Measurements from ENCODE around the gene CUL4A.
"Not testable (repeated sequence)": the region's sequence is repeated elsewhere in the genome, so short reads cannot be mapped to it uniquely, and the experiment has no call there.

Gene CUL4A

DNA sequence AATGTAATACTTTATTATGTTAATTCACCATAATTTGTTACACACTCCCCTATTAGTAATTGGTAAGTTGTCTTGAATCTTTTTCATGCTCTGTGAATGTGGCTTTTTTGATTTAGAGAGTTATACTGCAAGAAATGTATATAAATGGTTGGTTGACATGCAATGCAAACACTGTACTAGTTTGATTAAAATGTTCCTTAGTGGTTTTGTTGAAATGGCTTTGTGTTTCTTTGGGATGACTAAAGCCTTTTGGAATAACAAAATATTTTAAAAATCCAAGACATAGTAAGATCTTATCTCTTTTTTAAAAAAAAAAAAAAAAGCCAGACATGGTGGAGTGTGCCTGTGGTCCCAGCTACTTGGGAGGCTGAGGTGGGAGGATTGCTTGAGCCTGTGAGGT, 98.1 kb downstream of the CUL4A start:
- no peak overlapping the region for H3K9ac ChIP-seq (ENCODE audit: low read length in 2 of 2)
- no peaks in the 10 kb centered on the region for H3K9me3 ChIP-seq (ENCODE audit: control insufficient read depth in 2 of 2, low read length in 2 of 2)
- H3K4me3 ChIP-seq (ENCODE audit: low read length in 2 of 2), result no peak overlapping the region
- H3K4me1 ChIP-seq (ENCODE audit: control insufficient read depth, insufficient read depth, low read length), result no peaks in the 10 kb centered on the region
- peaks cover 19 to 23% of the 10 kb centered on the region in 2 donors for H3K36me3 ChIP-seq (ENCODE audit: control insufficient read depth in 2 of 2, insufficient read depth in 2 of 2, low read length in 2 of 2)
- H3K27ac ChIP-seq (ENCODE audit: low read length), result no peak overlapping the region
- H3K27me3 ChIP-seq (ENCODE audit: control insufficient read depth in 1 of 2, insufficient read depth in 2 of 2, low read length in 2 of 2), result no peaks in the 10 kb centered on the region

GRCh38 chr13:113309473-113309872, 100.1 kb downstream of the CUL4A start:
- no peak overlapping the region for H3K4me3 ChIP-seq (ENCODE audit: low read length in 2 of 2)
- peaks cover 22 to 26% of the 10 kb centered on the region in 2 donors for H3K36me3 ChIP-seq (ENCODE audit: control insufficient read depth in 2 of 2, insufficient read depth in 2 of 2, low read length in 2 of 2)
- H3K4me1 ChIP-seq (ENCODE audit: control insufficient read depth, insufficient read depth, low read length), result no peaks in the 10 kb centered on the region
- H3K27me3 ChIP-seq (ENCODE audit: control insufficient read depth in 1 of 2, insufficient read depth in 2 of 2, low read length in 2 of 2), result no peaks in the 10 kb centered on the region
- H3K9ac ChIP-seq (ENCODE audit: low read length in 2 of 2), result no peak overlapping the region
- no peaks in the 10 kb centered on the region for H3K9me3 ChIP-seq (ENCODE audit: control insufficient read depth in 2 of 2, low read length in 2 of 2)
- H3K27ac ChIP-seq (ENCODE audit: low read length), result no peak overlapping the region

DNA sequence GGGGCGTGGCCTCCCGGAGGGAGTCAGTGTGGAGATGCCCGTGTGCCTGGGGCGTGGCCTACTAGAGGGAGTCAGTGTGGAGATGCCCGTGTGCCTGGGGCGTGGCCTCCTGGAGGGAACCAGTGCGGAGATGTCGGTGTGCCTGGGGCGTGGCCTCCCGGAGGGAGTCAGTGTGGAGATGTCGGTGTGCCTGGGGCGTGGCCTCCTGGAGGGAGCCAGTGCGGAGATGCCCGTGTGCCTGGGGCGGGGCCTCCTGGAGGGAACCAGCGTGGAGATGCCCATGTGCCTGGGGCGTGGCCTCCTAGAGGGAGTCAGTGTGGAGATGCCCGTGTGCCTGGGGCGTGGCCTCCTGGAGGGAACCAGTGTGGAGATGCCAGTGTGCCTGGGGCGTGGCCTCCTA, 104.7 kb downstream of the CUL4A start:
- not testable (repeated sequence) for H3K27me3 ChIP-seq (ENCODE audit: control insufficient read depth in 1 of 2, insufficient read depth in 2 of 2, low read length in 2 of 2); H3K9ac ChIP-seq (ENCODE audit: low read length in 2 of 2); H3K9me3 ChIP-seq (ENCODE audit: control insufficient read depth in 2 of 2, low read length in 2 of 2); H3K4me3 ChIP-seq (ENCODE audit: low read length in 2 of 2); H3K27ac ChIP-seq (ENCODE audit: low read length); H3K4me1 ChIP-seq (ENCODE audit: control insufficient read depth, insufficient read depth, low read length)
- H3K36me3 ChIP-seq (ENCODE audit: control insufficient read depth in 2 of 2, insufficient read depth in 2 of 2, low read length in 2 of 2), result peaks cover 26 to 35% of the 10 kb centered on the region in 2 donors

DNA sequence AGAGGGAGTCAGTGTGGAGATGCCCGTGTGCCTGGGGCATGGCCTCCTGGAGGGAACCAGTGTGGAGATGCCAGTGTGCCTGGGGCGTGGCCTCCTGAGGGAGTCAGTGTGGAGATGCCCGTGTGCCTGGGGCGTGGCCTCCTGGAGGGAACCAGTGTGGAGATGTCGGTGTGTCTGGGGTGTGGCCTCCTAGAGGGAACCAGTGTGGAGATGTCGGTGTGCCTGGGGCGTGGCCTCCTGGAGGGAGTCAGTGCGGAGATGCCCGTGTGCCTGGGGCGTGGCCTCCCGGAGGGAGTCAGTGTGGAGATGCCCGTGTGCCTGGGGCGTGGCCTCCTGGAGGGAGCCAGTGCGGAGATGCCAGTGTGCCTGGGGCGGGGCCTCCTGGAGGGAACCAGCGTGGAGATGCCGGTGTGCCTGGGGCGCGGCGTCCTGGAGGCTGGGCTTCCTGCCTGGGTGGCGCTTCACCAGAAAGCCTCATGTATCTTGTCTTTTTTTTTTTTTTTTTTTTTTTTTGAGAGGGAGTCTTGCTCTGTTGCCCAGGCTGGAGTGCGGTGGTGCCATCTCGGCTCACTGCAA, 105.6 kb downstream of the CUL4A start:
- H3K4me3 ChIP-seq (ENCODE audit: low read length in 2 of 2); H3K9me3 ChIP-seq (ENCODE audit: control insufficient read depth in 2 of 2, low read length in 2 of 2); H3K9ac ChIP-seq (ENCODE audit: low read length in 2 of 2); H3K4me1 ChIP-seq (ENCODE audit: control insufficient read depth, insufficient read depth, low read length); H3K27me3 ChIP-seq (ENCODE audit: control insufficient read depth in 1 of 2, insufficient read depth in 2 of 2, low read length in 2 of 2); H3K27ac ChIP-seq (ENCODE audit: low read length): not testable (repeated sequence)
- peaks cover 28 to 37% of the 10 kb centered on the region in 2 donors for H3K36me3 ChIP-seq (ENCODE audit: control insufficient read depth in 2 of 2, insufficient read depth in 2 of 2, low read length in 2 of 2)

DNA sequence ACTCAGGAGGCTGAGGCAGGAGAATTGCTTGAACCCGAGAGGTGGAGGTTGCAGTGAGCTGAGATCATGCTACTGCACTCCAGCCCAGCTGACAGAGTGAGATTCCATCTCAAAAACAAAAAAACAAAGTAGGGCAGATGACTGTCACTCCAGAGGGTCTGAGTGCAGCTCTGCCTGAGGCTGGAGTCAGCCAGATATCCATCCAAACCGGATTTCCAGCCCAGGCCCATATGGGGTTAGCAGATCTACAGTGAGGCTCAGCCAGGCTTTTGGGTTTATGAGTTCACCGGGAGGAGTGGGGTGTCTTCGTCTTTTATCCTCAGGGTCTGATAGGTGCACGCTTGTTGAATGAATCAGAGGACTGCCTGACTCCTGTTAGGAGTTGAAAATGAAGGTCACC, 106.6 kb downstream of the CUL4A start:
- Histone ChIP-seq H3K27ac (ENCODE audit: low read length) (no peak overlapping the region), H3K9me3 (ENCODE audit: control insufficient read depth in 2 of 2, low read length in 2 of 2) (no peaks in the 10 kb centered on the region), H3K9ac (ENCODE audit: low read length in 2 of 2) (no peak overlapping the region), H3K36me3 (ENCODE audit: control insufficient read depth in 2 of 2, insufficient read depth in 2 of 2, low read length in 2 of 2) (peaks cover 32 to 41% of the 10 kb centered on the region in 2 donors), H3K27me3 (ENCODE audit: control insufficient read depth in 1 of 2, insufficient read depth in 2 of 2, low read length in 2 of 2) (no peaks in the 10 kb centered on the region), H3K4me1 (ENCODE audit: control insufficient read depth, insufficient read depth, low read length) (peaks cover 2% of the 10 kb centered on the region), H3K4me3 (ENCODE audit: low read length in 2 of 2) (no peak overlapping the region)
